ENCODE measurements around the gene MINK1. TPM values are rescaled to one million over a fixed set of nuclear protein-coding genes. Genes with fewer than 3 reads are reported as not detected.
A peak's percentile ranks its signal among the peaks of the same experiment; 100 is the strongest.

MINK1 gene
- total and polyA plus RNA-seq, 2 of the 13 experiments (the other 11 are each of a cell fraction or from before 2014, with no cell fraction given), result 17.2 to 63.9 TPM

DNA sequence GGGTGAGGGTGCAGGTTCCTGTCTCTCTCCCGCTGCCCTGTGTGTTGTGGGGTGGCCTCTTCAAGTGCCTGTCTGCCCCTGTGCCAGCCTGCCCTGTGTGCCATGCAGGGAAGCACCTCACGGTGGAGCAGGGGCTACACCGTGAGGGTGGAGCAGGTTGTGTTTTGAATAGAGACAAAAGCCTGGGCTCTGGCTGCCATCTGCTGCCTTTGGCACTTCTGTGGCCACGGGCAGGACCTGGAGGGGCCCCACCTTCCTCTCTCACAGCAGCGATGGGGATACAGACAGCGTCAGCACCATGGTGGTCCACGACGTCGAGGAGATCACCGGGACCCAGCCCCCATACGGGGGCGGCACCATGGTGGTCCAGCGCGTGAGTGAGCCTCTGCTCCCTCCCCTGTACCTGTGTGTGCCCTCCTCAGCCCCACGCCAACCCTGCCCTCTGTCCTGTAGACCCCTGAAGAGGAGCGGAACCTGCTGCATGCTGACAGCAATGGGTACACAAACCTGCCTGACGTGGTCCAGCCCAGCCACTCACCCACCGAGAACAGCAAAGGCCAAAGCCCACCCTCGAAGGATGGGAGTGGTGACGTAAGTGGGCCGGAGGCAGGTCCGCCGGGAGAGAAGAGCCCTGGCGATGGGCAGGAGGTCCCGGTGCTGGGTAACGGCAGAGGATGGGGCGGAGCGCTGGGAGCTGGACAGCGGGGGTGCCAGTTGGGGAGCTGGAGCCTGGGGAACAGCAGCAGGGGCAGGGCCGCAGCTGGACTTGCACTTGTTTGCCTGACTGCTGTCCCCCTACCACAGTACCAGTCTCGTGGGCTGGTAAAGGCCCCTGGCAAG, 60.8 kb downstream of the MINK1 start:
- 98% methylated on average over 22 of the region's 31 CpGs for WGBS (ENCODE audit: low lambda C conversion rate)
- POLR2A ChIA-PET, result no interaction called here
- no peaks in the 10 kb centered on the region for H3K9me3 ChIP-seq (ENCODE audit: low read length)

DNA sequence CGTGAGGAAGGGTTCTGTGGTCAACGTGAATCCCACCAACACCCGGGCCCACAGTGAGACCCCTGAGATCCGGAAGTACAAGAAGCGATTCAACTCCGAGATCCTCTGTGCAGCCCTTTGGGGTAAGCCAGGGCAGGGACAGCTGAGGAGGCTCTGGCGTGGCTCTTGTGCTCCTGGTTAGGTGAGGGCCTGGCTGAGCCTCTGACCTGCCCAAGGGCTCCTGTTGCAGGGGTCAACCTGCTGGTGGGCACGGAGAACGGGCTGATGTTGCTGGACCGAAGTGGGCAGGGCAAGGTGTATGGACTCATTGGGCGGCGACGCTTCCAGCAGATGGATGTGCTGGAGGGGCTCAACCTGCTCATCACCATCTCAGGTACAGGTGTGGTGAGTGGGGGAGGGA, 62.0 kb downstream of the MINK1 start:
- intact Hi-C loops (cut with micrococcal nuclease; ENCODE audit: unreplicated experiment) (no loop called here), in situ Hi-C loops (cut with HindIII; ENCODE audit: extremely low pct_ligation_motif_present, low pct_unique_long_range_greater_than_20kb) (loop anchor here (10.0 kb wide), 1 partner anchor 340 kb away; the partner anchor contains the start of gene MYBBP1A)
- H3K4me3 ChIP-seq (replicated peaks in 1 of 3; ENCODE audit: insufficient read depth in 1 of 3, low read depth in 2 of 3, low read length in 3 of 3), result no peak overlapping the region
- H3K9ac ChIP-seq (ENCODE audit: insufficient read depth, low read depth, low read length), result no peak overlapping the region
- no peaks in the 10 kb centered on the region for H3K79me2 ChIP-seq (ENCODE audit: insufficient read depth, low read length)
- H2AFZ ChIP-seq (ENCODE audit: low read length), result no peak overlapping the region
- ChIA-PET POLR2A (no interaction called here), CTCF (ENCODE audit: low intra/inter-chr PET ratio, low total read pairs) (no interaction called here)
- H4K20me1 ChIP-seq (ENCODE audit: insufficient read depth, low read length), result no peaks in the 10 kb centered on the region
- FAIRE-seq, result no peak
- no peak for ATAC-seq
- BruUV-seq (replicated peaks), result no TSS peak
- H3K27me3 ChIP-seq (ENCODE audit: control insufficient read depth in 1 of 2, insufficient read depth in 2 of 2, low read length in 2 of 2), result no peaks in the 10 kb centered on the region
- H3K4me1 ChIP-seq (ENCODE audit: insufficient read depth, low read length), result no peaks in the 10 kb centered on the region
- DNase-seq (ENCODE audit: low spot score), result no peak
- no peak for TF ChIP-seq ARID2 (CRISPR knock-in tag; IDR thresholded peaks at IDR 0.05; ENCODE audit: borderline replicate concordance)
- TF ChIP-seq AGO2 (optimal IDR thresholded peaks at IDR 0.05; ENCODE audit: low read depth, low read length), result peak; percentile 6
- TF ChIP-seq CHD4 (IDR thresholded peaks at IDR 0.05; ENCODE audit: borderline replicate concordance, low read length), result no peak
- TF ChIP-seq, protein P1, sequence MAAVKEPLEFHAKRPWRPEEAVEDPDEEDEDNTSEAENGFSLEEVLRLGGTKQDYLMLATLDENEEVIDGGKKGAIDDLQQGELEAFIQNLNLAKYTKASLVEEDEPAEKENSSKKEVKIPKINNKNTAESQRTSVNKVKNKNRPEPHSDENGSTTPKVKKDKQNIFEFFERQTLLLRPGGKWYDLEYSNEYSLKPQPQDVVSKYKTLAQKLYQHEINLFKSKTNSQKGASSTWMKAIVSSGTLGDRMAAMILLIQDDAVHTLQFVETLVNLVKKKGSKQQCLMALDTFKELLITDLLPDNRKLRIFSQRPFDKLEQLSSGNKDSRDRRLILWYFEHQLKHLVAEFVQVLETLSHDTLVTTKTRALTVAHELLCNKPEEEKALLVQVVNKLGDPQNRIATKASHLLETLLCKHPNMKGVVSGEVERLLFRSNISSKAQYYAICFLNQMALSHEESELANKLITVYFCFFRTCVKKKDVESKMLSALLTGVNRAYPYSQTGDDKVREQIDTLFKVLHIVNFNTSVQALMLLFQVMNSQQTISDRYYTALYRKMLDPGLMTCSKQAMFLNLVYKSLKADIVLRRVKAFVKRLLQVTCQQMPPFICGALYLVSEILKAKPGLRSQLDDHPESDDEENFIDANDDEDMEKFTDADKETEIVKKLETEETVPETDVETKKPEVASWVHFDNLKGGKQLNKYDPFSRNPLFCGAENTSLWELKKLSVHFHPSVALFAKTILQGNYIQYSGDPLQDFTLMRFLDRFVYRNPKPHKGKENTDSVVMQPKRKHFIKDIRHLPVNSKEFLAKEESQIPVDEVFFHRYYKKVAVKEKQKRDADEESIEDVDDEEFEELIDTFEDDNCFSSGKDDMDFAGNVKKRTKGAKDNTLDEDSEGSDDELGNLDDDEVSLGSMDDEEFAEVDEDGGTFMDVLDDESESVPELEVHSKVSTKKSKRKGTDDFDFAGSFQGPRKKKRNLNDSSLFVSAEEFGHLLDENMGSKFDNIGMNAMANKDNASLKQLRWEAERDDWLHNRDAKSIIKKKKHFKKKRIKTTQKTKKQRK (IDR thresholded peaks at IDR 0.05; ENCODE audit: low read length), result no peak
- no peak overlapping the region for H3K4me2 ChIP-seq (ENCODE audit: low read depth, low read length)
- H3K27ac ChIP-seq (ENCODE audit: extremely low read length, insufficient read depth, low read length), result no peak overlapping the region
- peaks cover 33 to 69% of the 10 kb centered on the region in 2 experiments; a peak in 4 of 5 replicates for H3K36me3 ChIP-seq (replicated peaks in 1 of 2; ENCODE audit: control insufficient read depth in 1 of 2, insufficient read depth in 2 of 2, low read length in 2 of 2)
- H3K9me3 ChIP-seq (ENCODE audit: low read length), result no peaks in the 10 kb centered on the region
- 98% methylated on average over 8 of the region's 13 CpGs for WGBS (ENCODE audit: low lambda C conversion rate)

More for the DNA sequence above, 60.8 kb downstream of the MINK1 start:
- Histone ChIP-seq H3K79me2 (ENCODE audit: insufficient read depth, low read length) (no peaks in the 10 kb centered on the region), H3K4me2 (ENCODE audit: low read depth, low read length) (no peak overlapping the region), H3K36me3 (replicated peaks in 1 of 2; ENCODE audit: control insufficient read depth in 1 of 2, insufficient read depth in 2 of 2, low read length in 2 of 2) (peaks cover 36 to 77% of the 10 kb centered on the region in 2 experiments; a peak in 4 of 5 replicates), H3K27ac (ENCODE audit: extremely low read length, insufficient read depth, low read length) (no peak overlapping the region), H3K4me1 (ENCODE audit: insufficient read depth, low read length) (no peaks in the 10 kb centered on the region), H2AFZ (ENCODE audit: low read length) (no peak overlapping the region), H3K4me3 (replicated peaks in 1 of 3; ENCODE audit: insufficient read depth in 1 of 3, low read depth in 2 of 3, low read length in 3 of 3) (no peak overlapping the region), H4K20me1 (ENCODE audit: insufficient read depth, low read length) (no peaks in the 10 kb centered on the region), H3K9ac (ENCODE audit: insufficient read depth, low read depth, low read length) (no peak overlapping the region), H3K27me3 (ENCODE audit: control insufficient read depth in 1 of 2, insufficient read depth in 2 of 2, low read length in 2 of 2) (no peaks in the 10 kb centered on the region)
- DNase-seq (ENCODE audit: low spot score) (no peak), ATAC-seq (no peak), FAIRE-seq (no peak)
- BruUV-seq (replicated peaks), result no TSS peak
- CTCF ChIA-PET (ENCODE audit: low intra/inter-chr PET ratio, low total read pairs), result no interaction called here
- in situ Hi-C loops (cut with HindIII; ENCODE audit: extremely low pct_ligation_motif_present, low pct_unique_long_range_greater_than_20kb) (loop anchor here (10.0 kb wide), 1 partner anchor 339 kb away; the partner anchor contains the start of gene MYBBP1A), intact Hi-C loops (cut with micrococcal nuclease; ENCODE audit: unreplicated experiment) (no loop called here)
- TF ChIP-seq AGO2 (optimal IDR thresholded peaks at IDR 0.05; ENCODE audit: low read depth, low read length), result peak; percentile 50
- TF ChIP-seq, protein P2, sequence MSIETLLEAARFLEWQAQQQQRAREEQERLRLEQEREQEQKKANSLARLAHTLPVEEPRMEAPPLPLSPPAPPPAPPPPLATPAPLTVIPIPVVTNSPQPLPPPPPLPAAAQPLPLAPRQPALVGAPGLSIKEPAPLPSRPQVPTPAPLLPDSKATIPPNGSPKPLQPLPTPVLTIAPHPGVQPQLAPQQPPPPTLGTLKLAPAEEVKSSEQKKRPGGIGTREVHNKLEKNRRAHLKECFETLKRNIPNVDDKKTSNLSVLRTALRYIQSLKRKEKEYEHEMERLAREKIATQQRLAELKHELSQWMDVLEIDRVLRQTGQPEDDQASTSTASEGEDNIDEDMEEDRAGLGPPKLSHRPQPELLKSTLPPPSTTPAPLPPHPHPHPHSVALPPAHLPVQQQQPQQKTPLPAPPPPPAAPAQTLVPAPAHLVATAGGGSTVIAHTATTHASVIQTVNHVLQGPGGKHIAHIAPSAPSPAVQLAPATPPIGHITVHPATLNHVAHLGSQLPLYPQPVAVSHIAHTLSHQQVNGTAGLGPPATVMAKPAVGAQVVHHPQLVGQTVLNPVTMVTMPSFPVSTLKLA (IDR thresholded peaks at IDR 0.05), result no peak
- TF ChIP-seq ZMAT3 (CRISPR knock-in tag; conservative IDR thresholded peaks at IDR 0.05), result no peak
